ENCODE results near the gene RNF112.
"Not testable (repeated sequence)": the region's sequence is repeated elsewhere in the genome, so short reads cannot be mapped to it uniquely, and the experiment has no call there.

The RNF112 gene

DNA sequence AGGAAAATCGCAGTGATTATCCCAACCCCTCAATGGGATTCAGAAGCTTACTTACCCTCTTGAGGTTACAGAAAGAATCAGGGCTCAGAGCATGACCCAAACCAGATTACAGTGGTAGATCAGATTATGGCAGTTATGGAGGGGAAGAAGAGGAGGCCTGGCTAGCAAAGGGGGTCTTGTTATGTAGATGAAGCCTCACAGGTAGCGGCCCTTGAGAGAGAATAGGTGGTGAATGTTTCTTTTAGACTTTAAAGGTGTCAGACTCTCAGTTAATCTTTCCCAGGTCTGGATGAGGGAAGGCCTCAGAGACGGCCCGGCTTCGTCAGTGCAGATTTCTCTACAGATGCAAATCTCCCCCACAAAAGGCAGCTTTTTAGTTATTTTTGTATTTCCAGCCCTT lies 15.6 kb downstream of the RNF112 start:
- TF ChIP-seq, protein P1, sequence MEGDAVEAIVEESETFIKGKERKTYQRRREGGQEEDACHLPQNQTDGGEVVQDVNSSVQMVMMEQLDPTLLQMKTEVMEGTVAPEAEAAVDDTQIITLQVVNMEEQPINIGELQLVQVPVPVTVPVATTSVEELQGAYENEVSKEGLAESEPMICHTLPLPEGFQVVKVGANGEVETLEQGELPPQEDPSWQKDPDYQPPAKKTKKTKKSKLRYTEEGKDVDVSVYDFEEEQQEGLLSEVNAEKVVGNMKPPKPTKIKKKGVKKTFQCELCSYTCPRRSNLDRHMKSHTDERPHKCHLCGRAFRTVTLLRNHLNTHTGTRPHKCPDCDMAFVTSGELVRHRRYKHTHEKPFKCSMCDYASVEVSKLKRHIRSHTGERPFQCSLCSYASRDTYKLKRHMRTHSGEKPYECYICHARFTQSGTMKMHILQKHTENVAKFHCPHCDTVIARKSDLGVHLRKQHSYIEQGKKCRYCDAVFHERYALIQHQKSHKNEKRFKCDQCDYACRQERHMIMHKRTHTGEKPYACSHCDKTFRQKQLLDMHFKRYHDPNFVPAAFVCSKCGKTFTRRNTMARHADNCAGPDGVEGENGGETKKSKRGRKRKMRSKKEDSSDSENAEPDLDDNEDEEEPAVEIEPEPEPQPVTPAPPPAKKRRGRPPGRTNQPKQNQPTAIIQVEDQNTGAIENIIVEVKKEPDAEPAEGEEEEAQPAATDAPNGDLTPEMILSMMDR (IDR thresholded peaks at IDR 0.05; ENCODE audit: extremely low read depth, missing control alignments): no peak

DNA sequence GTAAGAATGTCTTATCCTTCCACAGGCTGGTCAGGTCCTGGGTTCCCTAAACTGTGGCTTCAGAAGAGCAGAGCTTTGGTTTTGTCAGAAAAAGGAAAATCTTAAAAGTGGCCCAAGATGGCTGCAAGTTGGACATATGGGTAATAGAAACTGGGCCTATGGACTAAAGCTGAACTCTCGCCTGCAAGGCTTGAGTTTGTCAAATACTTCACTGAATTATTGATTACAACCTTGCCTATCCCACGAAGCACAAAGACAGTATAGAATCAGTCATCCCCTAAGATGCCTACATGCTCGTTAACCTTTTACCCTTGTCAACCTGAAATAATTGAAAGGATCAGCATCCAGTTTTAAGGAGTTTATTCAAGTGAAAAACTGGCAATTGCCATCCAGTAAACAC lies 20.7 kb downstream of the RNF112 start:
- TF ChIP-seq, protein P1 (IDR thresholded peaks at IDR 0.05; ENCODE audit: extremely low read depth, missing control alignments): no peak
- DNase-seq (ENCODE audit: low spot score): no peak

More for the DNA sequence above, 15.6 kb downstream of the RNF112 start:
- no peak for DNase-seq (ENCODE audit: low spot score)

DNA sequence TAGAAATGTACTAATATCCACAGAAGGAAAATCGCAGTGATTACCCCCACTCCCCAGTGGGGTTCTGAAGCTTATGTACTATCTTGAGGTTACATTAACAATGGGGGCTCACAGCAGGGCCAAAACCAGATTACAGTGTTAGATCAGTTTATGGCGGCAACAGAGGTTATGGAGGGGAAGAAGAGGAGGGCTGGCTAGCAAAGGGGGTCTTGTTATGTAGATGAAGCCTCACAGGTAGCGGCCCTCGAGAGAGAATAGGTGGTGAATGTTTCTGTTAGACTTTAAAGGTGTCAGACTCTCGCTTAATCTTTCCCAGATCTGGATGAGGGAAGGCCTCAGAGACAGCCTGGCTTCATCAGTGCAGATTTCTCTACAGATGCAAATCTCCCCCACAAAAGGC lies 22.2 kb downstream of the RNF112 start:
- TF ChIP-seq, protein P1 (IDR thresholded peaks at IDR 0.05; ENCODE audit: extremely low read depth, missing control alignments): no peak
- no peak for DNase-seq (ENCODE audit: low spot score)

DNA sequence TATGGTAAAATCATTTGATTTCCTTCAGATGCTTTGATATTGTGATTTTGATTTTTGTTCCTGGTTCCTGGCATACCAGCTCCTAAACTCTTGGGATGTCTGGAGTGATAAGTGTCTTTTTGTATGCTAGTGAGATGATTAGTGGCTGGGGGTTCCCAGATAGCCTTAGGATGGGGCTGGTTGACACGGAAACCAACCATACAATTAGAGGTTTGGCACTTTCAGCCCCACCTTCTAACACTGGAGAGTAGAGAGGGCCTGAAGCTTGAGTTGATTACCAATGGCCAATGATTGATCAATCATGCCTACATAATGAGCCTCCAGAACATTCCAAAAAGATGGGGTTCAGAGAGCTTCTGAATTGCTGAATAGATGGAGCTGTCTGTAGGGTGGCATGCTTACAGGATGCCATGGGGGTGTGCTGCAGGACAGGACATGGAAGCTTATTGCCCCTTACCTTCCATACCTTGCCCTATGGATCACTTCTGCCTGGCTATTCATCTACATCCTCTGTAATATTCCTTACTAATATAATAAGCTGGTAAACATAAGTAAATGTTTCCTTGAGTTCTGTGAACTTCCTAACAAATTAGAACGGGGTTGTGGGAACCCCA lies 22.8 kb downstream of the RNF112 start:
- TF ChIP-seq, protein P1 (IDR thresholded peaks at IDR 0.05; ENCODE audit: extremely low read depth, missing control alignments): no peak
- DNase-seq (ENCODE audit: low spot score): no peak

DNA sequence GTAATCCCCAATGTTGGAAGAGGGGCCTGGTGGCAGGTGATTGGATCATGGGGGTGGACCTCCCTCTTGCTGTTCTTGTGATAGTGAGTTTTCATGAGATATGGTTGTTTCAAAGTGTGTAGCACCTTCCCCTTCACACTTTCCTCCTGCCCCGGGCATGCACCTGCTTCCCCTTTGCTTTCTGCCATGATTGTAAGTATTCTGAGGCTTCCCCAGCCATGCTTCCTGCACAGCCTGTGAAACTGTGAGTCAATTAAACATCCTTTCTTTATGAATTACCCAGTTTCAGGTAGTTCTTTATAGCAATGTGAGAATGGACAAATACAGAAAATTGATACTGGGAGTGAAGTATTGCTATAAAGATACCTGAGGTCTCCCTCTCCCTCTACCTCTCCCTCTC lies 29.4 kb downstream of the RNF112 start:
- TF ChIP-seq, protein P1 (IDR thresholded peaks at IDR 0.05; ENCODE audit: extremely low read depth, missing control alignments): no peak
- DNase-seq (ENCODE audit: low spot score): no peak

DNA sequence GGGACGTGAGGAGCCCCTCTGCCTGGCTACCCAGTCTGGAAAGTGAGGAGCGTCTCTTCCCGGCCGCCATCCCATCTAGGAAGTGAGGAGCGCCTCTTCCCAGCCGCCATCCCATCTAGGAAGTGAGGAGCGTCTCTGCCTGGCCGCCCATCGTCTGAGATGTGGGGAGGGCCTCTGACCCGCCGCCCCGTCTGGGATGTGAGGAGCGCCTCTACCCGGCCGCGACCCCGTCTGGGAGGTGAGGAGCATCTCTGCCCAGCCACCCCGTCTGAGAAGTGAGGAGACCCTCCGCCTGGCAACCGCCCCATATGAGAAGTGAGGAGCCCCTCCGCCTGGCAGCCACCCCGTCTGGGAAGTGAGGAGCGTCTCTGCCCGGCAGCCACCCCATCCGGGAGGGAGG lies 30.3 kb downstream of the RNF112 start:
- not testable (repeated sequence) for DNase-seq (ENCODE audit: low spot score)

DNA sequence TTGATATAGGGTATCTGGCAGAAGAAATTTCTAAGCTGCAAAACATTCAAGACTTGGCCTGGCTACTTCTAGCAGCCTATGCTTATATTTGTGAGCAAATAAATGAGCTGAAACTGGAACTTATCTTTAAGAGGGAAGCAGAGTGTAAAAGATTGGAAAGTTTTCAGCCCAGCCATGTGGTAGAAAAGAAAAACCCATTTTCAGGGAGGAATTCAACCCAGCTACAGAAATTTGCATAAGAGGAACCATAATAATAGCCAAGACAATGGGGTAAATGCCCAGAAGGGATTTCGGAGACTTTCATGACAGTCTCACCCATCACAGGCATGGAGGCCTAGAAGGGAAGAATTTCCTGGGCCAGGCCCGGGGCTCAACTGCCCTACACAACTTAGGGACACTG lies 31.7 kb downstream of the RNF112 start:
- TF ChIP-seq, protein P1 (IDR thresholded peaks at IDR 0.05; ENCODE audit: extremely low read depth, missing control alignments): no peak
- DNase-seq (ENCODE audit: low spot score): no peak

DNA sequence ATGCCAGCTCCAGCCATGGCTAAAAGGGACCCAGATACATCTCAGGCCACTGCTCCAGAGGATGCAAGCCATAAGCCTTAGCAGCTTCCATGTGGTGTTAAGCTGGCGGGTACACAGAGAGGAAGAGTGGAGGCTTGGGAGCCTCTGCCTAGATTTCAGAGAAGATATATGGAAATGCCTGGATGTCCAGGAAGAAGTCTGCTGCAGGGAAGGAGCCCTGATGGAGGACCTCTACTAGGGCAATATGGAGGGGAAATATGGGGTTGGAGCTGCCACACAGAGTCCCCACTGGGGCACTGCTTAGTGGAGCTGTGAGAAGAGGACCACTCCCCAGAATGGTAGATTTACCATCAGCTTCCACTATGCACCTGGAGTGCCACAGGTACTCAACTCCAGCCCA lies 32.1 kb downstream of the RNF112 start:
- TF ChIP-seq, protein P1 (IDR thresholded peaks at IDR 0.05; ENCODE audit: extremely low read depth, missing control alignments): no peak
- DNase-seq (ENCODE audit: low spot score): no peak

Measured in GM20000 (cell line).